ENCODE data around the gene SERPINC1. TPM values are rescaled to one million over a fixed set of nuclear protein-coding genes. Genes with fewer than 3 reads are reported as not detected.

Gene SERPINC1
- total RNA-seq, 6 experiments from 2014 or later: 1,325 to 2,875 (median 2,199) TPM

GRCh38 chr1:173868266-173869020 lies 48.7 kb downstream of the SERPINC1 start, which contains the start of gene ZBTB37:
ZBTB37 (plus strand) TSS chr1:173868380; CDS start chr1:173870226, 1,846 bp downstream.
- intact Hi-C loops (cut with DNase I): no loop called here
- no peaks in the 10 kb centered on the region for H3K27me3 ChIP-seq
- H3K4me1 ChIP-seq: peaks cover 0 to 32% (median 12%) of the 10 kb centered on the region in 4 donors
- peak within 1 kb of the TSS; percentile 91 to 99 (median 95) for H3K27ac ChIP-seq
- peaks cover 7 to 34% (median 21%) of the 10 kb centered on the region in 4 donors for H3K36me3 ChIP-seq
- under 1% methylated on average over 43 of the region's 53 CpGs for WGBS (ENCODE audit: insufficient coverage, low coverage, low lambda C conversion rate, missing lambda C conversion rate)
- no peaks in the 10 kb centered on the region for H3K9me3 ChIP-seq
- TF ChIP-seq POLR2A (IDR thresholded peaks at IDR 0.05): no peak
- TF ChIP-seq CTCF (IDR thresholded peaks at IDR 0.05): no peak
- DNase-seq: peak; percentile 94 to 96 (median 95)
- ATAC-seq: peak; percentile 76 to 85 (median 78)
- H3K4me3 ChIP-seq: peak within 1 kb of the TSS; percentile 72 to 90 (median 79)

GRCh38 chr1:173867753-173868265 lies 49.3 kb downstream of the SERPINC1 start, which contains the start of gene GAS5:
GAS5 (minus strand) TSS chr1:173867989.
- intact Hi-C loops (cut with DNase I): no loop called here
- Histone ChIP-seq H3K27ac (peak within 1 kb of the TSS; percentile 91 to 99 (median 95)), H3K4me3 (peak within 1 kb of the TSS; percentile 72 to 90 (median 79)), H3K36me3 (peaks cover 12 to 40% (median 24%) of the 10 kb centered on the region in 4 donors), H3K9me3 (no peaks in the 10 kb centered on the region), H3K4me1 (peaks cover 0 to 32% (median 12%) of the 10 kb centered on the region in 4 donors), H3K27me3 (no peaks in the 10 kb centered on the region)
- ATAC-seq (peak; percentile 86 to 94 (median 90)), DNase-seq (peak; percentile 99 to 100 (median 100))
- peak; percentile 98 for TF ChIP-seq POLR2A (IDR thresholded peaks at IDR 0.05)
- TF ChIP-seq CTCF (IDR thresholded peaks at IDR 0.05): no peak
- WGBS (ENCODE audit: insufficient coverage, low coverage, low lambda C conversion rate, missing lambda C conversion rate): 1% methylated on average over 20 of the region's 30 CpGs

GRCh38 chr1:173867141-173867752 lies 49.9 kb downstream of the SERPINC1 start:
- peak in 2 of 4 donors; percentile 1 to 3 for ATAC-seq

More at GRCh38 chr1:173867141-173867752, 49.9 kb downstream of the SERPINC1 start:
- Histone ChIP-seq H3K36me3 (peaks cover 12 to 42% (median 24%) of the 10 kb centered on the region in 4 donors), H3K9me3 (no peaks in the 10 kb centered on the region), H3K27me3 (no peaks in the 10 kb centered on the region), H3K27ac (peak overlapping the region; percentile 37 to 95 (median 69)), H3K4me3 (peak overlapping the region; percentile 72 to 90 (median 79)), H3K4me1 (peaks cover 0 to 32% (median 12%) of the 10 kb centered on the region in 4 donors)
- WGBS (ENCODE audit: insufficient coverage, low coverage, low lambda C conversion rate, missing lambda C conversion rate): 16% methylated on average over 31 of the region's 32 CpGs
- DNase-seq: peak in 1 of 3 donors; percentile 30
- intact Hi-C loops (cut with DNase I): no loop called here
- TF ChIP-seq POLR2A (IDR thresholded peaks at IDR 0.05): no peak
- no peak for TF ChIP-seq CTCF (IDR thresholded peaks at IDR 0.05)
